HG02763 (cell line): Measurements from ENCODE around the gene TAAR2.
"Not testable (repeated sequence)": the region's sequence is repeated elsewhere in the genome, so short reads cannot be mapped to it uniquely, and the experiment has no call there.

Source experiments
- ATAC-seq: cut with Tn5 transposase; IDR thresholded peaks from one replicate; pipeline ENCODE4 v1.9.1; 2021; ENCODE audit warnings: mild to moderate bottlenecking, moderate library complexity; ENCODE audit not compliant: unreplicated experiment

TAAR2 gene

GRCh38 chr6:132624175-132624574 lies at the start of gene TAAR2:
Gene TAAR2 (minus strand): TSS chr6:132624275. CDS start chr6:132624275, 0 bp downstream.
- no peak for ATAC-seq

- no peak for ATAC-seq
Measured at GRCh38 chr6:132673376-132674094, 49.5 kb upstream of the TAAR2 start.

- no peak for ATAC-seq
Measured at GRCh38 chr6:132671295-132671694, 47.2 kb upstream of the TAAR2 start.

- no peak for ATAC-seq
Measured at GRCh38 chr6:132669690-132670291, 45.7 kb upstream of the TAAR2 start.

GRCh38 chr6:132666118-132666517 lies 42.0 kb upstream of the TAAR2 start:
- no peak for ATAC-seq

GRCh38 chr6:132664309-132665034 lies 40.4 kb upstream of the TAAR2 start:
- no peak for ATAC-seq

- no peak for ATAC-seq
Measured at GRCh38 chr6:132663661-132664060, 39.6 kb upstream of the TAAR2 start.

- ATAC-seq = no peak
Measured at GRCh38 chr6:132661906-132662305, 37.8 kb upstream of the TAAR2 start.

GRCh38 chr6:132659082-132659481 lies 35.0 kb upstream of the TAAR2 start, which contains the start of gene TAAR1:
Gene TAAR1 (minus strand): TSS chr6:132659182. CDS start chr6:132646003, 13,179 bp downstream.
- no peak for ATAC-seq

- ATAC-seq = no peak
Measured at GRCh38 chr6:132651062-132651461, 27.0 kb upstream of the TAAR2 start.

GRCh38 chr6:132650429-132650828 lies 26.4 kb upstream of the TAAR2 start:
- no peak for ATAC-seq

- ATAC-seq = no peak
Measured at GRCh38 chr6:132648828-132649227, 24.8 kb upstream of the TAAR2 start.

GRCh38 chr6:132648356-132648755 lies 24.3 kb upstream of the TAAR2 start:
- peak; percentile 76 for ATAC-seq

GRCh38 chr6:132643547-132643946 lies 19.5 kb upstream of the TAAR2 start:
- no peak for ATAC-seq

GRCh38 chr6:132637135-132637534 lies 13.1 kb upstream of the TAAR2 start:
- not testable (repeated sequence) for ATAC-seq

- ATAC-seq = not testable (repeated sequence)
Measured at GRCh38 chr6:132635906-132636305, 11.8 kb upstream of the TAAR2 start.

- not testable (repeated sequence) for ATAC-seq
Measured at GRCh38 chr6:132635288-132635687, 11.2 kb upstream of the TAAR2 start.

GRCh38 chr6:132634796-132635195 lies 10.7 kb upstream of the TAAR2 start:
- no peak for ATAC-seq

- ATAC-seq = no peak
Measured at GRCh38 chr6:132633362-132633761, 9.3 kb upstream of the TAAR2 start.

GRCh38 chr6:132623106-132623845 lies 799 bp downstream of the TAAR2 start:
- no peak for ATAC-seq

- ATAC-seq = no peak
Measured at GRCh38 chr6:132616677-132617076, 7.4 kb downstream of the TAAR2 start.
